Measurements from ENCODE around the gene PMS1.

DNA sequence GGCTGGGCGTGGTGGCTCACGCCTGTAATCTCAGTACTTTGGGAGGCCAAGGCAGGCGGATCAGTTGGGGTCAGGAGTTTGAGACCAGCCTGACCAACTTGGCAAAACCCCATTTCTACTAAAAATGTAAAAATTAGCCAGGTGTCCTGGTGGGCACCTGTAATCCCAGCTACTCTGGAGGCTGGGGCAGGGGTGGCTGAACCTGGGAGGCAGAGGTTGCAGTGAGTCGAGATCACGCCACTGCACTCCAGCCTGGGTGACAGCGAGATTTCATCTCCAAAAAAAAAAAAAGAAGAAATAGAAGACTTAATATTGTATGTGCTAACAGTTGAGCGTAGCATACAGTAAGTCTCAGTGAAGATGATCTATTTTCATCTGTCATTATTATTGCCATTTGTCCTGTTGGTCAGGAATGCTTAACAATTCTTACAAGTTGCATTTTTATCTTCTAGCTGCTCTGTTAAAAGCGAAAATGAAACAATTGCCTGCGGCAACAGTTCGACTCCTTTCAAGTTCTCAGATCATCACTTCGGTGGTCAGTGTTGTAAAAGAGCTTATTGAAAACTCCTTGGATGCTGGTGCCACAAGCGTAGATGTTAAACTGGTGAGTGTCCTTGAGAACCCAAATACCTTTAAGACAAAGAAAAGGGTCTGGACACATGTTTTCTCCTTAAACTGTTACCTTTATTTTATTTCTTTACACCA is 7.2 kb downstream of the PMS1 start:
- TF ChIP-seq, protein P1, sequence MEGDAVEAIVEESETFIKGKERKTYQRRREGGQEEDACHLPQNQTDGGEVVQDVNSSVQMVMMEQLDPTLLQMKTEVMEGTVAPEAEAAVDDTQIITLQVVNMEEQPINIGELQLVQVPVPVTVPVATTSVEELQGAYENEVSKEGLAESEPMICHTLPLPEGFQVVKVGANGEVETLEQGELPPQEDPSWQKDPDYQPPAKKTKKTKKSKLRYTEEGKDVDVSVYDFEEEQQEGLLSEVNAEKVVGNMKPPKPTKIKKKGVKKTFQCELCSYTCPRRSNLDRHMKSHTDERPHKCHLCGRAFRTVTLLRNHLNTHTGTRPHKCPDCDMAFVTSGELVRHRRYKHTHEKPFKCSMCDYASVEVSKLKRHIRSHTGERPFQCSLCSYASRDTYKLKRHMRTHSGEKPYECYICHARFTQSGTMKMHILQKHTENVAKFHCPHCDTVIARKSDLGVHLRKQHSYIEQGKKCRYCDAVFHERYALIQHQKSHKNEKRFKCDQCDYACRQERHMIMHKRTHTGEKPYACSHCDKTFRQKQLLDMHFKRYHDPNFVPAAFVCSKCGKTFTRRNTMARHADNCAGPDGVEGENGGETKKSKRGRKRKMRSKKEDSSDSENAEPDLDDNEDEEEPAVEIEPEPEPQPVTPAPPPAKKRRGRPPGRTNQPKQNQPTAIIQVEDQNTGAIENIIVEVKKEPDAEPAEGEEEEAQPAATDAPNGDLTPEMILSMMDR (IDR thresholded peaks at IDR 0.05; ENCODE audit: insufficient read depth, low read length), result no peak
- TF ChIP-seq POLR2AphosphoS5 (IDR thresholded peaks at IDR 0.05; ENCODE audit: low read depth), result no peak
- TF ChIP-seq GABPA (IDR thresholded peaks at IDR 0.05; ENCODE audit: low read depth), result no peak
- no peak for TF ChIP-seq REST (IDR thresholded peaks at IDR 0.05; ENCODE audit: insufficient replicate concordance, low read depth)
- no peak for TF ChIP-seq SPI1 (IDR thresholded peaks at IDR 0.05; ENCODE audit: borderline replicate concordance, low read depth)
